HuH-7.5 (cell line): ENCODE results near the gene NR5A2.

Experiments
- DNase-seq: peaks from one replicate; pipeline ENCODE4 v3.0.0; 2011; ENCODE audit warnings: low spot score

The NR5A2 gene

DNA sequence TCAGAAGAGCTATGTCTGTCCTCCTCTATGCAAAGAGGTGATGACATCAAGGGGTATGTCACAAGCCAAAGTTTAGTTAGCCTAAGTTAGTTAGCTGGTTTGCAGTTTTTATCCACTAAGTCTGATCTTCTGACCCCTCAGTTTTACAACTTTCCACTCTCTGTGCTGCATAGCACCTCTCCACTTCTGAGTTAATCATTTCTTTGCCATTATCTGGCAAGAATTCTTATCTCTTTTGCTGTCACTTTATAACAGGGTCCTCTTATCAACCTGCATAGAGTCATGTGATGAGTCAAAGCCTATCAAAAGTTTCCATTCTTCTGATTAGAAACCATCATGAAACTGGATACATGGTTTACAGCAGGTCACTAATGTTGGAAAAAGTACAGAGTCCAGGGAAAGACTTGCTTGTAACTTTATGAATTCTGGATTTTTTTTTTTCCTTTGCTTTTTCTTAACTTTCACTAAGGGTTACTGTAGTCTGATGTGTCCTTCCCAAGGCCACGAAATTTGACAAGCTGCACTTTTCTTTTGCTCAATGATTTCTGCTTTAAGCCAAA lies at the start of gene NR5A2:
Gene NR5A2, plus strand, starts transcription at position 447 of the 560 bp plus-strand sequence. CDS start 138 bp downstream, outside the sequence.
- peak; percentile 79 for DNase-seq

DNA sequence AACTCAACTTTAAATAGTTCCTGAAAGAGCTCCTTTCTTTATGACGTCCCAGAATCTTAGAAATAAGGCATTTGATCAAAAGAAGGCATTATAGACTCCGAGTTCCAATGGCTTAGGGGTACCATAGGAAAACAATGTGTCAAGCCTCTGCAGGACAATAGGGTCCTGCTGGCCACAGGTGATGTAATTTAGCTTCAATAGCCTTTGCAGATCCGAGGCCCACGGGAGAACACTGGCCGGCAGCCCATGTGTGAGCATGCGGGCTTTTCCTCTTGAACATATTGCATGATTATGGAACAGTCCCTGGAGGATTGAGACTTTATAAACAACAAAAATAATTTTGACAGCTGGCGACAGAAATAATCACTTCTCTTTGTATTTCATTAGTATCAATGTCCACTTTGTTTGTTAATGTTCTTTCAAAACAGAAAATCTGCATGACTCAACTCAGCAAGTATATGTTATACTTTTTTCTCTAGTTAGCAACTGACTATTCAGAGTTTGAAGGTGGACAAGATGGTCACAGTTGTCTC lies 49.0 kb upstream of the NR5A2 start:
- no peak for DNase-seq

DNA sequence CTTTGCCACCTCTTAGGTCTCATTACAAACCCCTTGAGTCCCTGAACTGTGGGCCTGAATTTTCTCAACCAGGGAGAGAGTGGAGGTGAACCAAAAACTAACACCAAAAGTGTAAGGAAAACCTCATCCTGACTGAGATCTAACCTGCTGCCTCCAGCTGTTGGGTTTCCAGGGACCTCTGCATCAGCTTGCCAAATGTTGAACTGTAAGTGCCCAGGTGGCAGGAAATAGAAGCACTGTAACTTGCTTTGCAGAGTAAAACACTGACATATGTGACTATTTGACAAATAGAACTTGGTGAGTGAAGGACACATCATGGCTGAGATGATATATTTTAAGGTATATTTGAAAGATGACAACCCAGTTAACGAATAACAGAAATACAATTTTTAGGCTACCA lies 48.4 kb upstream of the NR5A2 start:
- no peak for DNase-seq

DNA sequence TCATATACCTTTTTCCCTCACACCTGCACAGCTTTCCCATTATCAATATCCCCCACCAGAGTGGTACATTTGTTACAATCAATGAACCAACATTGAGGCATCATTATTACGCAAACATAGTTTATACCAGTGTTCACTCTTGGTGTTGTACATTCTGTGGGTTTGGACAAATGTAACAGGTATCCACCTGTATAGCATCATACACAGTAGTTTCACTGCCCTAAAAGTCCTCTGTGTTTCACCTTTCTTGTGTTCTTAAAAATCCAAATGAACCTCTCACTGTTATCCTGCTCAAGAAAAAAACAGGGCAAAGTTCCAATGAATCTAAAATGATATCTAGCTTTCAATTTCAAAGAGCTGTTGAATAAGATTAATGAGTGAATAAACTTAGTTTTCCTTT lies 45.9 kb upstream of the NR5A2 start:
- no peak for DNase-seq

DNA sequence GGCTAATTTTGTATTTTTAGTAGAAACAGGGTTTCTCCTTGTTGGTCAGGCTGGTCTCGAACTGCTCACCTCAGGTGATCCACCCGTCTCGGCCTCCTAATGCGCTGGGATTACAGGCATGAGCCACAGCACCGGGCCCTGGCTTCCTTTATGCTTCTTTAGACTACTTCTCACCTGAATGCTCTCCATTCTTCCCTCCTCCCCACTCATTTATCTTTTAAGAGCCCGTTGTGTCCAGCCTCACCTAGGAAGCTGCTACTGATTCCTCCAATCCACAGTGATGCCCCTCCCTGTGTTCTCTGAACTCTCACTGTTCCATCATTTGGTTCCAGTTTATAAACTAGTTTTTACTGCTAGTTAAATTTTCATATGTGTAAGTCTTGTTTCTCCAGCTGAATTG lies 44.9 kb upstream of the NR5A2 start:
- DNase-seq = no peak

DNA sequence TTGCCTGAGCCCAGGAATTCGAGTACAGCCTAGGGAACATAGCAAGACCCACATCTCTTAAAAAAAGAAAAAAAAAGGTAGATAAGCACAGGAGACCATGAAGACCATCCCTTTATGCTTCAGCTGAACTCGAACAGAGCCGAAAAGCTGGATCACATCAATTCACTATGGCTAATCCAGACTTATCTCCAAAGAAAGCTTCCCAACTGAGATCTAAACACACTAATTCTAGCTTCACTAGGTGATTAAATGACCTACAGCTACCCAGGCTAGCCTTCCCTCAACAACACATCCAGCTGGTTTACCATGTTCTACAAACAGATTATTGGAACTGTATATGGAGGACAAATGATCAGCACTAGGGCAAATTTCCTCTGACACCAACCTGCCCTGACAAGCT lies 44.0 kb upstream of the NR5A2 start:
- DNase-seq = no peak

DNA sequence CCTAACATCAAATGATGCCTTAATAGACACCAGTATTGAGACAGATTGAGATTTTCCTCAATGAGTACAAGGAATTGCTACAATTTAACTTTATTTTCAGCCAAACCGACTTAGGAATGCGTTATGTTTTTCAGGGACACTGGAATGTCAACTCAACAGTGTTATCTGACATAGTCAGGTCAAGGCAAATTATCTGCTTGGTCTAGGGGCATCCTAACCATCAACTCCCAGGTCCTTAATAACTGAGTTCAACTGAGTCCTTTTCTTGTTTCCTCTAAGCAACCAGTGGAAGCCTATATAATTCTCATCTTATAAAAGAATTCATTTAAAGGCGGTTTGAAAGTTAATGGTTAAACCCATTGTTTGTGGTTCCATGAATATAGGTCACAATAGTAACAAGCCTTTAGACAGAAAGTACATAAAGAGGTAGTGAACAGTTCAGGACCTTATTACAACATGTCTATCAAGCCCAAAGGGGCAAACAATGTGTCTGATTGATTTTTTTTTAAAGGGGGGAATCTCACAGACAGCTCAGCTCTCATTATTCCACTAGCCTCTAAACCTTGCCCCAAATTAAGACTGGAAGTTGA lies 32.3 kb upstream of the NR5A2 start:
- DNase-seq = no peak

DNA sequence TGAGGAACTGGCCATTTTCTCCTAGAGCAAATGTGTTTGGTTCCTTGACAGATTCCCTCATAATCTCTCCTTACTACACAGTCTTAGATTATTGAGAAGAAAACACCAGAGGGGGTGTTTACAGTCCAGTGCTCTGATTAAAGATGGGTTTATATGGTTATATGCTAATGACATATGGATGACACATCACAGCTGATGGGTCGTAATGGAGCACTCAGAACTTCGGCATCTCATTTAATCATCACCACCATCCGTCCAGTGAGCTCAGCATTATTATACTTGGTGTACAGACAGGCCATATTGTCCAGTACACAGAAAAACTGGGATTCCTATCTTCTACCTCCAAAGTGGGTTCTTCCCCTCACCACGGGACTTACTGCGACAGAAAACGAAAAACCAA lies 22.3 kb upstream of the NR5A2 start:
- no peak for DNase-seq

DNA sequence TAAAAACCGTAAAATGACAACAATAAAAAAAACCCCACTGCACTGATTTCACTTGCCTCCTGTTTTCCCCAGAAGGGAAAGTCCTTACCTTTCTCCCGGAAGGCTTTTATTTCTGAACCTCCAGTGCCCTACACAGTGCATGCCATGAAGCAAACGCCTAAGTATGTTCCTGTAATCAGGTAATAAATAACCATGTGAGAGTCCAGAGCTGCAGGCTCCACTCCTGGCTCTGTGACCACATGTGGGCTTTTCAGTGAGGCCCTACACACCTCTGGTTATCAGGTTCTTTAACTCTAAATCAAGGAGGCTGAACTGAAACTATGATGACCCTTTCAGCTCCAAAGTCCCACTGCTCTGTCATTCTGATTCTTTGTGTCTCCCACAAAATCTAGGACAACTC lies 20.8 kb upstream of the NR5A2 start:
- DNase-seq = no peak

DNA sequence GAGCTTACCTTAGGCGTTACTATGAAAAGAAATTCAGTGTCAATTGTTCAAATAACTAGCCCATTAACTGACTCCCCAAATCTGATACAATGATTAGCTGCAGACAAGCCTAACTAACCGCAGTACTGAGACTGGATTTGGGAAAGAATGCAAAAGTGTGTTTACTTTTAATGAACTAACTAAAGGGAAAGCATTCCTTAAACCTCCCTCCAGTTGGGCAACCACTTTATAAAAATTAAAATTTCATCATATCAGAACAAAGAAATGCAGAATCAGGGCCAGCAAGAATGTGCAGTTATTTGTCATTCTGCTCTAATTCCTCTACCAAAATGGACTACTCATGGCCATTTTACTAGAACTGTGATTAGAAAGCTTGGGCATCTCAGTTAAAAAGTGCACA lies 11.7 kb upstream of the NR5A2 start:
- DNase-seq = no peak

DNA sequence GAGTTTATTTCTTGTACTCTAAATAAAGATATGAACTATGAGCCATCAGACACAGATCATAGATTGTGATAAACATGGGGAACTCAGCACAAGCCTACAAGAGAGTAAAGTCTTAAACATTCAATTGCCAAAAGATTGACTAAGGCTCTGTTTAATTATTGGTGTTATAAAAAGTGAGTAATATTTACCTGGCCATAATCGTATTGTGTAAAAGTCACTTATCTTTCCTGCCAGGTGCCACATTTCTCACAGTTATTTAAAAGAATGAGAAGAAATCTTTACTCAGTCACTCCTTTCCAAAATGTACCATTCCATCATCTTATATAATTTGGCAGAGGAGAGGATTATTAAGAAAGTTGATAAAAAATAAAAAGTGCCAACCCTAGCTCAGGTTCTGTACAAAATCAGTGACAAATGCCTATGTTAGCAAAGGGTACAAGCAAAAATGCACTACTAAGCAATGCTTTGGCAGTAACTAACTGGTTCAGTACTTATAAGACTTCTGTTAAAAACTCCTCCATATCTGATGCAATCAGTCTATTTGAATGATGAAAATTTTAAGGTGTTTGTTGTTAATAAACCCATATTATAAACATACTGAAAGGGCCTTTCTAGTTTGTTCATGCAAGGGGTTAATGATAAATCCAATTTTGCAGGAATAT lies 5.8 kb upstream of the NR5A2 start:
- DNase-seq = no peak

DNA sequence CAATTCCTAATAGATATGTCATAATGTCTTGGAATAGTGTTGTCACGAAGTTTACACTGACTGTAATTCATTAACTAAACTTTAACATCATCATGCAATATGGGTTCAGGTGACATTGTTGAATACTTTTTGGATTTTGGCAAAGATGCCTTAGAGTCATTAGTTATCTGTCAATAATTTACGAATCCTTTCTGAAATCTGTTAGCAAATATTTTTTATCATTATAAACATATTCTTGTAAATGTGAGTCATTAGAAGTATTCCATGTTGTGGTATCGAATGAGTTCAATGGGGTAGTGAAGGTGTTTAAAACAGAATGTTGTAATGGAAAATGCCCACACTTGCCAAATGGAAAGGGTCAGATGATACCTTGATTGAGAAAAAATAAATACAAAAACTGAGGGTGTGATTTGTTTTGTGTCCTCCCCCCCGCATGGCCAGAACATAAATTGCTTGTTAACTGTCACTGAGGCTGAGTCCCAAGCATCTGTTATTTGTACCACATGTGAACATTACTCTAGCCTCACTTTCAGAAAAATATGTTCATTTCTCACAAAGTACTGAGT lies 5.2 kb upstream of the NR5A2 start:
- DNase-seq = no peak

DNA sequence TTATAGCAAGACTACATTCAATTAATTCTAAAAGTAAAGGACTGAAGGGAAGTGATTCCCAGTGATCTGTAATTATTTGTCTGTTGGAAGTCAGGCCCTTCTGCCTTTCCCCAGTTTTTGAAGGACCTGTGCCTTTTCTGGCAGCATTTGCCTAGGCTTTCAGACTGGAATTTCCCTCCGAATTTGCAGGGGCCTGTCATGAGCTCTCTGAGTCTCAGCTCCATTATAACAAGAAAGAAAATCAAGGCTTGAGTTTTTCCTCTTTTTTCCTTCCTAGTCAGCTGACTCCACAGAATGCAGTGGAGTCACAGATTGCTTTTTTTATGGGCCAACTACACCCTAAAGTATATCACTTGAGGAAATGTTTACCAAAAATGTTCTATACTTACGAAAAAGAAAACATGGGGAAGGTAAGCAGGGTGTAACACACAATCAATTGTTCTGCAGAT lies 1.1 kb downstream of the NR5A2 start:
- no peak for DNase-seq

DNA sequence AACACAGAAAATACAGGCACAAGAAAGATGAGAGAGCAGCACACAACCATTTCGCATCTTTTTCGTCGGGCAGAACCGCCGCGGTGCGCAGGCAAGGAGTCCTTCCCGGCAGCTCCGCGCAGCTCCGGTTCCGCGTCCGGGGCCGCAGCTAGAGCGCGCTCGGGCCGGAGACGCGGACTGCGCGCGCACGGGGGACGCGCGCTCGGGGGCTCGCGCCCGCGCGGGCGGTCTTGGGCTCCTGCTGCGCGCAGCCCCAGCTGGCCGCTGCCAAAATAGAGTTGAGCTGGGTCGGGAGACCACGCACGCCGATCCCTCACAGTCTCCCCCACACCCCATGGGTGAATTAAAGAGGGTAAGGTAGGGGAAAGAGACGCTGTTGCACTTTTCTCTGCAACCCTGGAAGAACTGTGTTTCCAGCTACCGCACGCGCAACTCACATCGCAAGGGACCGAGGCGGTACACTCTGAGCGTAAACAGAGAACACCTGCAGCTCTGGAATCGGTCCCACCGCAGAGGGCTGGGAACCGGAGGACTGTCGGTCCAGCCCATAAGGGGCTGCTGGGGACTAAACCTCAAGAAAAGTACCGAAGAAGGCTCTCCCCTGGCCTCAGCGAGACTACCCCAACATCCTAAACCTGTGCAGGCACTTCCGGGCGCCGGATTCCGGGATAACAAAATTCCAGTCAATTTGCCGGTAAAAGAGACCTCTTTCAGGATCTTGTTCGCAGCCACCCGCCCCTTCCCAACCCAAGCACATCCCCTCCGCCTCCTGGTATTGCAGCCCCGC lies 1.7 kb downstream of the NR5A2 start:
- DNase-seq = no peak

DNA sequence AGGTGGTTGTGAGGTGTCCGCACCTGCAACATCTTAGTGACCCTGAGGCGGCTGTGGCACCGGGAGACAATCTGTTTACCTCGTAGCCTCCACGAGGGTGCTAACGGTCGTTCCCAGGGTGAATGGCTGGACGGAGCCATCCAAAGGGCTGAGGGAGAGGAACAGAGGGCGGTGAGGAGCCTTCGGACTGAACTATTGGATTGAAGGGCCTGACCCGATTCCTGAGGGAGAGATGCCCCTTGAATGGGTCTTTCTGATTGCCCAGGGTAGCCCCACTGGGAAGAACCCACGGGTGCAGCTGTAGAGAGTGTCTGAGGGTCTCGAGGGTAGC lies 2.3 kb downstream of the NR5A2 start:
- no peak for DNase-seq

DNA sequence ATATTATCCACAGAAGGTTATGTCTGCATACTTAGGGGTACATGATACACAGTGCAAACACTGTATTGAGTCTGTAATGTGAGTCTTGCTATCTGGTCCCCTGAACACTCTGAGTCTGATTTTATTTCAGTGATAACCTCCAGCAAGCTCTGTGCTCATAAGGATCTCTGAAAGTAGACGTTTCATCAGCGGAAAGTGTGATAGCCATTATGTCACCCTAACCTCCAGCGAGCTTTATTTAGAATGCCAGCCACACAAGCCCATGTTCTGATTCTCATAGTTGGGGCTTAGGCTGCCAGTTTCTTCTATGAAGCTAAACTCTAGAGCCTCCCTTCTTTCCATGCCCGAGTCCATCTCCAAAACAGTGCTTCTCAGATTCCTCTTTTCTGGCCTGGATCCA lies 3.3 kb downstream of the NR5A2 start:
- DNase-seq = no peak

DNA sequence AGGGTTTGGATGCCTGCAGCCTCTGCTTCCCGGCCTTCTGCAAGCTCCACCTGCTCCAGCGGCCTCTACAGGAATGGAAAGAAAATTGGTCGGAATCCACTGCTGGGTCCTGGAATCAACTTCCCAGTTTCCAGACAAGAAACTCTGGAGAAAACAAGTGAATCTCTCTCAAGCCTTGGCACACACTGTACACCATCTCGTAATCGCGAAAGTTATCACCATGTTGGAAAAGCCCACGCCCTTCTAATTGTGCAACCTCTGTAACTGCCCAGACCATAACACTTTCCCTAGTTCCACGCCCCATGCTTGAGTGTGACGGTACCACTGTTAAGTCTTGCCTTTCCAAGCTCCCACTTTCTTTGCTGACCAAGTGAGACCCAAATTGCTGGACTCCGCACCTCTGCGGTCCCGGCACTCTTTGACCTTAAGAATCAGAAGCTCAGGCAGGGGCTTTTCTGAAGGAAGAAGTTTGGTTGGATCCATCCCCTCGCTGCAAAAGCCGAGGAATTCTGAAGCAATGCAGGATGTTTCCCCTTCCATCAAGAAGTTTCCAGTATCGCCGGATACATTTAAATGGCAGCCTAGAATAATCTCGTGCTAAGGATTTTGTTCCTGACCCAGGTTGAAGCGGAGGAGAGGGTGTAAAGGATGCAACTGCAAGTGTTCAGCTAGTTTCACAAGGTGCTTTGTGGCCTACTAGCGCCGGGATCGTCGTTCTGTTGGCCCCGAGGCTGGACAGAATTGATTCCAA lies 6.2 kb downstream of the NR5A2 start:
- no peak for DNase-seq

DNA sequence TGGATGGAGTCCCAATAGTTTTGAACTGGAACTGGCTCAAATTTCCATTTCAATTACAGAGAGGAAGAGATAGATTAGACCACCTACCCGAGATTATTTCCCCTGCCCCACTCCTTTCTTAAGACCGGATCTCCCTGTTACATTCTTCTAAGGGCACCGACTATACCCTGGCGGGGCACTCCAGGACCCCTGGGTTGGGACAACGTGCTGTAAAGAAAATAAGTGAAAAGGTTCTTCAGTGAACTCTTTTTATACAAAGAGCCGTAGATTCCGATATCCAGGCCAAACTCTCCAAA lies 6.7 kb downstream of the NR5A2 start:
- DNase-seq = no peak

DNA sequence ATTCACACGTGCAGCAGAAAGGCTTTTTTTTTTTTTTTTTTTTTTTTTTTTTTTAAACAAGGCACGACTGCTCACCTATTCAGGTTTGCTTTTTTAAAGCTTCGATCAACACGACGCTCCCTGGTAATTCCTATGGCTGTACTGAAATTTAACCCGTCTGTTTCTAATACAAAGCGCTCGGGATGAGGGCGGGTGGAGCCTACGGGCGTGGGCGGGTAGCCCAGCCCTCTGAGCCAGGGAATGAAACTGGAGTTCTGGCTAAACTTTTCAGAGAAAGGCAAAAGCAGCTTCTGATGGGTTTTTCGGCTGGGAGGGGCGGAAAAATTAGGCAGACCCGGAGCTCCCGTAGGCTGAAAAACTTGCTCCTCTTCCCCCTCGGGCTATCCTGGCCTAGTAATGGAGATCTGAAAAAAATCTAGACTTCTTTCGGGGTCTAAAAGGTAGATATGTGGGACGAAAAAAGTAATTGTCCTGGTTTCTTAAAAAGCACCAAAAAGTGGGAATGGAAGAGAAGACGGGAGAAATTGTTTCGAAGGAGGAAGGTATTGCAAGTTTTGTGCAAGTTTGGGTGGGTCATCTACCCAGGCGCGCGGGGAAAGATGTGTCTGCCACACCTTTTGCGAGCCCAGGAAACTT lies 7.4 kb downstream of the NR5A2 start:
- no peak for DNase-seq

DNA sequence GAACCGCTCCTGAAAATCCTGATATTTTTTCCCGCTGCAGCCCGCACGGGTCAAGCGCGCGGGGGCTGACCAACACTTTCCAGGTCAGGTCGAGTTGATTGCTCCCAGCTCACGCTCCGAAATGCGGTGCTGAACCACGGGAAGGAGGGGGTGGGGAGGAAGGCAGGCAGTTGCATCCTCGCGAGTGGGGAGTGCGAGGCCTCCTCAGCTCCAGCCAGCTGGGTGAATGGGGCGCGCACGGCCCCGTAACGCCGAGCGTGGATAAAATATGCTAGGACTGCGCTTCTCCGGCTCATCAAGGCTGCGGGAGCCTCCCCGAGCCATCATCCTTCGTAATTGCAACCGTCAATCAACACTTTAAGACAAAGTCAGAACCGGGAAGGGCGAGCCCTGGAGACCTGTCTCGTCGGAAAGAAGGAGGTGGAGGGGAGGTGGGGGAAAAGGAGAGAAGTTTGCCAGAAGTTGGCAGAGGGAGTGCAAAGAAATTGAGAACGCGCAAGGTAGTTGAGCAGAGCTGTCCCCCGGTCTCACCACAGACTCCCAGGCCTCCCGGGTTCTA lies 8.0 kb downstream of the NR5A2 start:
- no peak for DNase-seq

DNA sequence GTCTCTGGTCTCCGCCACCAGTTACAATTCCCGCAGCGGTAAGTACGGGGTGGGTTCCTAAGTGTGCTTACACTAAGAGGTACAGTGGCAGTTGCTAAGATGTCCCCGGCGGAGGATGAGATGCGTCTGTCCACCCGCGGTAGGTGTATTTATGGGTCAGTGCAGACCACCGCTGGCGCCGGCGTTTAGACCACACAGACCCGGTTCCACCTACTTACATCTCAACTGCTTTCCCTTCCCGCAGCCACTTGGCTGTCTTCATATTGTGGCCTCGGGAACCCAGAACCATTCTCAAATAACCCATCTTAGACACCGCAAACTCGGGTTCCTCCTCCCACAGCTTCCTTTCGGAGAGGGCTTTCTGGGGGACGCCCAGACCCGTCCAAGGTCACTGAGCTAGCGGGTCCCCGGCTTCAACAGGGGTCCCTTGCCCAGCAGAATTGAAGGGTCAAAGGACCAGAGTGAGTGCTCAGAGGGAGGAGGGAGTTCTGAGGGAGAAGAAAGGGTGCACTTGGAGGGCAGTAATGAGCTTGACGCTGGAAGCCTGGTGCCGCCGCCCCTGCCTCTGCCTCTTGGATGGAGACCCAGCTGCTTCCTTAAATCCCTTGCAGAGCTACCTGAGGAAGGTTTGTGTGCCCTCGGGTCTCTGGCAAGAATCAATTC lies 8.6 kb downstream of the NR5A2 start:
- DNase-seq = no peak
